Hematopoietic multipotent progenitor cell treated with erythropoietin and hydrocortisone succinate and interleukin-3 and kit ligand, for 15 days (in vitro differentiated cells): ENCODE data around the gene SEL1L2.

ENCODE experiments used
- DNase-seq: peaks from one replicate; pipeline ENCODE4 v3.0.0-alpha.2; 2015; ENCODE audit warnings: low spot score

The SEL1L2 gene

DNA sequence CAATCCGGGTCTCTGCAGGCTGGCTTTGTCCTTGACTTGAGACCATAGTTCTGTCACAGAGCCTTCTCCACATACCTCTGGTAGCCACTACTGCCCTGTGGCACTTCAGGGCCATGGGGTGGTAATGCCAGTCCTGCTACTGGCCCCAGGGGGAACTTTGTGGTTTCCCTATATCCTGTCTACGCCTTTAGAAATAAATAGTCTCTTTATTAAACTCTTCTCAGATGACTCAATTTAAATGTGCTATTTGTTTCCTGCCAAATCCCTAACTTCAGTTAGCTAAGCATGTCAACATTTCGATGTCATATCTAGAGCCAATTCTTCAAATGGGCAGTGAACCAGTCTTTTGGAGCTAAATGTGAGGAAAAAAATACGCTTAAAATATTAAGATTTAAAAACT lies 60.1 kb downstream of the SEL1L2 start:
- DNase-seq = no peak

DNA sequence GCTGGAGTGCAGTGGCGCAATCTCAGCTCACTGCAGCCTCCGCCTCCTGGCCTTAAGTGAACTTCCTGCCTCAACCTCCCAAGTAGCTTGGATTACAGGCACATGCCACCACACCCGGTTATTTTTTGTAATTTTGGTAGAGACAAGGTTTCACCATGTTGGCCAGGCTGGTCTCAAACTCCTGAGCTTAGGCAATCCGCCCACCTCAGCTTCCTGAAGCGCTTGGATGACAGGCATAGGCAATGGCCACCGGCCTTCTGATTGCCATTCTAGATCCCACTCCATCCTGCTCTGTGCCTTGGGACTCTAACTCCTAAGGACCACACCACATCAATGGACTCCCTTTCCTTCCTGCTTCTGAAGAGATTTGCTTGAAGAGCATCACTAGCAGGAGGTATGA lies 60.6 kb downstream of the SEL1L2 start:
- no peak for DNase-seq

GRCh38 chr20:13928901-13929300 lies 61.5 kb downstream of the SEL1L2 start:
- no peak for DNase-seq

DNA sequence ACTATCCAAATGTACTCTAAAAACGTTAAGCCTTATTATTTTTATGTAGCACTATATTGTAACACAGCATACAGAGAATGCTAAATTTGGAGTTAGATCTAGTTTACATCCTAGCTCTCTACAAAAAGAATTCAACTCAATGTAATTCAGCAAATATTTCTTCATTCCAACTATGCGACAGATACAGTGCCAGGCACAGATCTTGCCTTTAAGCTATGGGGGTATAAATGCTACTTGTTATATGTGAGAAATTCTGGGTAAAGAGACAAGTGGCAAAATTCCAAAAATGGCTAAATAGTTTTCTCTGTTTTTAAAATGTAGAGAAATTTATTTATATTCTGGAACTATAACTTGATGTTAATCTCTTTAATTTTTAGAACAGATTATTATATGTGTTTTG lies 63.2 kb downstream of the SEL1L2 start:
- DNase-seq = no peak

- DNase-seq = no peak
Observed at GRCh38 chr20:13922241-13922640, 68.2 kb downstream of the SEL1L2 start.

- no peak for DNase-seq
Observed at GRCh38 chr20:13915284-13915683, 75.1 kb downstream of the SEL1L2 start.

DNA sequence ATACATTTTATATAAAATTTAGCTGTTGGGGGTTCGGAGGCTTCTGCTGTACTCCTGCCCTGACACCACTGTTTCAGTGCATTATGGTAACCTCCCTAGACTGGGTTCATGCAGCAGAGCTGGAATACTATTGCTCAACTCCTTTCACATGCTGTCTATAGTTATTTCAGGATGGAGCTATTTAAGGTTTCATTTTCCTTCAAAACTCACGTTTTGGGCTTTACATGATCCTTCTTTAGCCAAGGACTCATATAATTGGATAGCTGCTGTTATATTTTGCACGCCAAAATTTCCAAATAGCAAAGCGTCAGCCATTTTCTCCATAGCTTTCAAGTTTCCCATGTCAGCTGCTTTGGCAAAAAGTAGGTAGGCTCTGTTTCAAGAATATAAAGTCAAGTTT lies 76.8 kb downstream of the SEL1L2 start:
- no peak for DNase-seq

DNA sequence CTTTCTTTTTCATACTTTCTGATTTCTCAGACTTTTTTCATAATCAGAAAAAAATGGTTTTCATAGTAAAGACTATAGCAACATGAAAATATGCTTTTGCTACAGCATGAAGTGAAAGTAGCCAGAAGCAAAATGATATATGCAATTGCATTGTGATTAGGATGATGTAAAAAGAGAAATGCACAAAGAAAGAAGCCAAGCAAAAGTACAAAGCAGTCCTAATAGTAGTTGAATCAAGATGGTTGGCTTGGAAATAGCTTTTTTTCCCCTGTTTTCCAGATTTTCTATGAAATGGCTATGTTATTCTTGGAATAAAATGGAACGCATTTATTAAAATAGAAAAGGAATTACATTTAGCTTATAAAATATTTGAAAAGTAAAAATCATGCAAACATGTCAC lies 77.3 kb downstream of the SEL1L2 start:
- DNase-seq = no peak

- no peak for DNase-seq
Observed at GRCh38 chr20:13910492-13910891, 79.9 kb downstream of the SEL1L2 start.

GRCh38 chr20:13909067-13909466 lies 81.3 kb downstream of the SEL1L2 start:
- DNase-seq = no peak

- DNase-seq = no peak
Observed at GRCh38 chr20:13904766-13905165, 85.6 kb downstream of the SEL1L2 start.

- DNase-seq = no peak
Observed at GRCh38 chr20:13900496-13900895, 89.9 kb downstream of the SEL1L2 start.

DNA sequence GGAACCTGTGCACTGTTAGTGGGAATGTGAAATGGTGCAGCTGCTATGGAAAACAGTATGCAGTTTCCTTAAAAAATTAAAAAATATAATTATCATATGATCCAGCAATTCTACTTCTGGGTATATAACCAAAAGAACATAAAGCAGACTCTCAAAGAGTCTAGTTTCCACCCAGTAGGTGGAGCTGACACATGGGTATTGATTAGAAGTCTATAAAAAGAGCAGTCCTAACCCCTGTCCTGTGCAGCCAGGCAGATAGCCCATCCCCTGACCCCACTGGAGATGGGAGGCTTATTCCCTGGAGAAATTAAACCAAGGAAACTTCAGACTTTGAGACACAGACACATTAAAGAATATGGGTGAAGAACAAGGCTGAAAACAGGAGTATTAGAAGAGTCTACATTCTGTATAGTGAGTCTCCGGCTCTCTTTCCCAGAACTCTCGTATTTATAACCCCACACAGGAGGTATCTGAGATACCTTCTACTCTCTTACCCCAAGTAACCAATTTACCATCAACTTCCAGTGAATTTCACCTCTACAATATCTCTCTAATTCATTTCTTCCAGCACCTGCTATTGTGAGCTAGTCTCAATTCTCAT lies 92.3 kb downstream of the SEL1L2 start:
- DNase-seq = no peak

DNA sequence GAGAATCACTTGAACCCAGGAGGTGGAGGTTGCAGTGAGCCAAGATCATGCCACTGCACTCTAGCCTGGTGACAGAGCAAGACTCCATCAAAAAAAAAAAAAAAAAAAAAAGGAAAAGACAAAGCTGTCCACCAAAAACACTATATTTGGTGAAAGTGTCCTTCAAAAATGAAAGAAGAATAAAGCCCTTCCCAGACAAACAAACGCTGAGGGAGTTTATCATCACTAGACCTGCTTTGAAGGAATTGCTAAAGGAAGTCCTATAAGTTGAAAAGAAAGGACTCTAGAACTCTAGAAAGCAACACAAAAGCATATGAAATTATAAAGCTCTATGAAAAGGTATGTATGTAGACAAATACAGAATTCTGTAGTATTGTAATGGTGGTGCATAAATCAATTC lies 98.8 kb downstream of the SEL1L2 start:
- DNase-seq = no peak

DNA sequence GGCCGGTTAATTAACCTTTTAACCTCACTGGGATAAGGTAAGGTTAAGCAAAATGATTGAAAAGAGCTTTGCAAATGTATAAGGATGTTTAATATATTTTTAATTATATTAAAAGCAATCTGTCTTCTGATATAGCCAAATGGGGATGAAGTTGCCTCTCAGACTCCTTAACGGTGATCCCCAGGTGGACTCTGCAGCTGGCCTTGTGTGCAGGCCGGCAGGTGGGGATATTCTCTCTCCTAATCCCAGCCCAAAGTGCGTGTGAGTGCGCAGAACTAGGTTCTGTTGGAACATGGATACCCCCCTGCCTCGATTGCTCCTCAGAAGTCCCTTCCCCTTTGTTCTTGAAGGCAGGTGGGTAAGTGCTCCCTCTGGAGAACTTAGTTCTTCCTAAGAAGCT lies 105.6 kb downstream of the SEL1L2 start:
- DNase-seq = no peak

DNA sequence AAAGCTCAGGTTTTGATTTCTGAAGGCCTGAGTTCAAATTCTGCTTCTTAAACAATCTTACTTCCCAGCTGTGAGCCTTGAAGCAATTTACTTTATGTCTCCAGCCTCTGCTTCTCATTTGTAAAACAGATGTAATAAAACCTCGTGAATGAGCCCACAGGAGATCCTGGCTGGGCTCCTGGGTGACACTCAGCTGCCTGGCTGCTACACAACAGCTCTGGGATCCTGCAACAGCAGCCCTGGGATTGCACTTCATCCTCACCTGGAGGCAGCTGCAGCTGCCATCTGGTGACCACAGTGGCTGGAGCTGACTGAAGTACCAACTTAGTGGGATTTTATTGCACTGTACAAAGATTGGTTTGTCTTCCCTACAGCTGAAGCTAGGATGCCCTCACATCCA lies 107.0 kb downstream of the SEL1L2 start:
- DNase-seq = no peak

DNA sequence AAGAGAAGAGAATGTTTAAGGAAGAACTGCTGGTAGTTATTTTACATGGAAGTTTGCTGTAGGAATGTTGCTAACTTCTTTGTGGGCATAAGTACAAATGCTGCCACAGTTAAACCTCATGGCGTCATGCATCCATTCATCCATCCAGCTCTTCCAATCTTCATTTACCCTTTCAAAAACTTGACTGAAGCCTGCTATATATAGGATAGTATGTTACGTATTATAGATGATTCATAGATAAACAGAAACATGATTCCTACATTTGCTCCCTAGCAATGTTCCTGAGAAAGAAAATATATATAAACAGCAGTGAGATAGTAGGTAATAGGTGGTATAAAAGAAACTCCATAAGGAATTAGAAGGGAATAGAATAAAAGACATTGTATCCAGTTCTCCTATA lies 111.8 kb downstream of the SEL1L2 start:
- no peak for DNase-seq

DNA sequence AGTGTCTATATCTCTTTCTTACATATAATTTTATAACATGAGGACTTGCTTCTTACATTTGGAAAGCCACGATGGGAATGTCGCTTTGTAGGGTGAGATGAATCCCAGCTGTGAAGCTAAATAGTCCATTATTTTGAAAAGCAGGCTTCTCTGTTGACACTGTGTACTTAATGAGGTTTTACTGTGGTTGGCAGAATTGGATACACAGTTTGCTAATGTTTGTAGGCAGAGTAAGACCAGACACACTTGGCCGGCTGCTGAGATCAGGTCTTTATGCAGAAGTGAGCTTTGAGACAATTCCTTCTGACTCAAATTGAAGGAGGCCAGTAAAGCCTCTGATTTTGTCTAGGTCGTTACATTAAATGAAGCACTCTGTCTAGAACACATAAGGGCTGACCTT lies 112.6 kb downstream of the SEL1L2 start:
- no peak for DNase-seq

- no peak for DNase-seq
Observed at GRCh38 chr20:13875265-13875811, 115.1 kb downstream of the SEL1L2 start.

DNA sequence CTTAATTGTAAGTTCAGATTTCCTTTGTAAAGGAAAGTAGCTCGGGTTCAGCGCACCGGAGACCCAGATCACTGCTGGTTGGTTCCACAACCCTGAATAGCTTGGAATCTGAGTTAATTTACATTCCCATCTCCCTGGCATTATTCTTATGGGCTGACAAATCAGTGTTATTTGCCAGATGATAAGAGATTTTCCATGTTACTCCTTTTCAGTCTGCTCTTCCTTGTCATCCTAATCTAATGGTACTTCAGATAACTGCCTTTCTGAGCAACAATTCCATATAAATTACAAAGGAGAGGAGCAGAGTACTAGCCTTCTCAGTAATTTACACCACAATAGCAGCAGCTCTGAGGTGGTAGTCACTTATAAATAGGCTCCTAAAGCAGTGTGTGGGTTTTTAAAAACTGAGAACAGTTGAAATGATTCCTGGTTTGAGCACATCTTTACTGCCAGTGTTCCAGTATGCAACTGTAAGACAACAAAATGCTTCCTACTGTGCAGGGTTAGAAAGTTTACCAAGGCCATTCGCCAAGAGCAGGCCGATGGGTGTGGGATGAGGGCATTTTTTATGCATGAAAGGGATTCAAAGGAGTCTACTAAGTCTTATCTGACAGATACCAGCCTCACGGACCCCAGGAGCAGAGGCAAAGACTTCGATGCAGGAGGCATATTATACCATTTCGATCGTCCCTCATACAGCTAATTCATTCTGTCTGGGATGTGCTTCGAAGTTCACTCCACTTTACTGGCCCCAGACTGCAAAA lies 115.8 kb downstream of the SEL1L2 start:
- DNase-seq = no peak

DNA sequence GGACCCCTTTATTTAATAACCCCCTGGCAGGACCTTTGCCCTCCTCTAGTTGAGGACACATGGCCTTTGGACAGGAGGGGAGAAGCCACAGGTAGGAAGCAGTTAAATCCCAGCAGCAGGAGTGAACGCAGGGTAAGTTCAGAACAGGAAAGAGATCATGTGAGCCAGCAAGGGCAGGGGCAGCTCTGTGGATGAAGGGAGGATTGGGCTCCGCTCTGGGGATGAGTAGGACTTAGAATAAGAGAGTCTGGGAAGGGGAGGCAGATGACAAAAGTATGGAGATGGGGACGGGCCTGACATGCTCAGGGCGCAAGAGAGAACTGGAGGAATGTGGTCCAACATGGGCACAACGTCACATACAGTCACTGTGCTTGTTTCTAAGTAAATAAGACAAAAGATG lies 116.6 kb downstream of the SEL1L2 start:
- DNase-seq = no peak

DNA sequence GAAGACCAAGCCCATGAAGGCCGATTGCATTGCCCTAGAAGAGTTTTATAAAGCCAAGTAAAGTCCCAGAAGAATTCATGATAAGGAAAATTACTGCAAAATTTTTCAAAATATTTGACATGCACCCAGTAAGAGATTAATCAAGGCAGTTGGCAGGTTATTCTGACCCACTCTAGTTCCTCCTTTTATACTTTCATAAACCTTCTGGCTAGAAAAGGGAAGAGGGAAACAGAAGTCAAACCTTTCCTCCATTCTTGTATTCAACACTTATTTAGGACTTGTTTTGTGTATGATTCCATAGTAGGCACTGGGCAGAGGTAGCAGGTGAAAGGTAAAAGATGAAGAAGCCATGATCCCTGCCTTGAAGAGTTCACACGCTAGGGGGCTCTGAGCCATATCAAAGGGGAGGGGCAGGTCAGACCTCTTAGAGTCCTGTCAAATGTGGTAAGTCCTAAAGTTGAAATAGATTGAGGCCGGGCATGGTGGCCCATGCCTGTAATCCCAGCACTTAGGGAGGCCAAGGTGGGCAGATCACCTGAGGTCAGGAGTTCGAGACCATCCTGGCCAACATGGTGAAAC lies 120.2 kb downstream of the SEL1L2 start:
- DNase-seq = no peak

GRCh38 chr20:13868331-13868730 lies 122.1 kb downstream of the SEL1L2 start:
- DNase-seq = no peak
